Fibroblast of lung (primary cell): ENCODE measurements around the gene ADGRG3. TPM values are rescaled to one million over a fixed set of nuclear protein-coding genes. Genes with fewer than 3 reads are reported as not detected.

Experiments
- DNase-seq, 2 donors: peaks; one replicate each; pipeline versions ENCODE4 v3.0.0 to v3.0.0-alpha.2; 2010; ENCODE audit warnings: low read depth in 2 of 2
- H2AFZ ChIP-seq: 2 replicates; pipeline ENCODE4 v1.5.1; 2012; ENCODE audit warnings: low read length, control low read depth, inconsistent platforms
- H3K27ac ChIP-seq: 2 replicates; pipeline ENCODE4 v1.5.1; 2011; ENCODE audit warnings: low read length, control low read depth; ENCODE audit not compliant: insufficient read depth
- H3K27me3 ChIP-seq: 2 replicates; pipeline ENCODE4 v1.5.1; 2011; ENCODE audit warnings: mild to moderate bottlenecking, low read length; ENCODE audit not compliant: control insufficient read depth, insufficient read depth
- H3K36me3 ChIP-seq: 2 replicates; pipeline ENCODE4 v1.5.1; 2011; ENCODE audit warnings: low read length; ENCODE audit not compliant: control insufficient read depth, insufficient read depth
- H3K4me1 ChIP-seq: 2 replicates; pipeline ENCODE4 v1.5.1; 2011; ENCODE audit warnings: low read length; ENCODE audit not compliant: control insufficient read depth, insufficient read depth; ENCODE audit errors: extremely low read depth
- H3K4me2 ChIP-seq: 2 replicates; pipeline ENCODE4 v1.5.1; 2011; ENCODE audit warnings: low read length, control low read depth; ENCODE audit not compliant: insufficient read depth; ENCODE audit errors: extremely low read depth
- H3K4me3 ChIP-seq, 4 experiments: fragments of 200-600 bp in 1 of 4; sonication (generic) in 1 of 4; replicated peaks in 1 of 4; 2 replicates each; pipeline ENCODE4 v1.5.1; 2011 to 2016; ENCODE audit warnings: low read length in 4 of 4, low read depth in 3 of 4, mild to moderate bottlenecking in 3 of 4, control low read depth in 2 of 4, inconsistent platforms in 1 of 4, mixed read lengths in 1 of 4; ENCODE audit not compliant: insufficient read depth in 1 of 4; ENCODE audit errors: control extremely low read depth in 1 of 4
- H3K79me2 ChIP-seq: 2 replicates; pipeline ENCODE4 v1.5.1; 2012; ENCODE audit warnings: mild to moderate bottlenecking, low read length, inconsistent platforms; ENCODE audit not compliant: control insufficient read depth, insufficient read depth
- H3K9ac ChIP-seq: 2 replicates; pipeline ENCODE4 v1.5.1; 2011; ENCODE audit warnings: mild to moderate bottlenecking, low read length, control low read depth; ENCODE audit not compliant: insufficient read depth
- H3K9me3 ChIP-seq: 2 replicates; pipeline ENCODE4 v1.5.1; 2012; ENCODE audit warnings: low read depth, low read length; ENCODE audit not compliant: control insufficient read depth, insufficient read depth
- H4K20me1 ChIP-seq: 2 replicates; pipeline ENCODE4 v1.5.1; 2011; ENCODE audit warnings: low read length; ENCODE audit not compliant: control insufficient read depth, insufficient read depth; ENCODE audit errors: extremely low read depth
- CTCF ChIP-seq, 2 donors: IDR thresholded peaks in 1 of 2; conservative IDR thresholded peaks in 1 of 2; 1 replicate in 1 of 2; 2 replicates in 1 of 2; pipeline ENCODE4 v1.5.1; 2011 to 2012; ENCODE audit warnings: low read length in 2 of 2, control low read depth in 1 of 2, inconsistent platforms in 1 of 2, low read depth in 1 of 2, mild to moderate bottlenecking in 1 of 2
- EZH2 ChIP-seq: IDR thresholded peaks from 2 replicates; pipeline ENCODE4 v1.5.1; 2012; ENCODE audit warnings: low read length, control low read depth, mild to moderate bottlenecking; ENCODE audit errors: missing control alignments
- polyA plus RNA-seq, 2 donors: library from polyadenylated mRNA; depleted of rRNA in 1 of 2; stranded (reverse) in 1 of 2; unstranded in 1 of 2; fragments of >200 nt; gene quantifications; 2 replicates each; pipeline ENCODE4 v1.2.1, GENCODE V29; 2011 to 2012; ENCODE audit warnings: missing spikeins in 1 of 2
- total RNA-seq: library from RNA; depleted of rRNA; stranded (reverse); fragments of >200 nt; gene quantifications from 2 replicates; pipeline ENCODE4 v1.2.1, GENCODE V29; 2014

ADGRG3 gene
- total and polyA plus RNA-seq, 2 donors (not counting 1 experiment from before 2014, with no cell fraction given), result not detected

GRCh38 chr16:57734308-57734924, 66.3 kb downstream of the ADGRG3 start:
- DNase-seq, result no peak
- Histone ChIP-seq H3K36me3 (no peaks in the 10 kb centered on the region), H3K9ac (peak overlapping the region; percentile 90), H3K27ac (peak overlapping the region; percentile 94), H3K4me1 (peaks cover 13% of the 10 kb centered on the region), H3K4me3 (peak overlapping the region; percentile 86 to 90 (median 89)), H3K79me2 (peaks cover 1% of the 10 kb centered on the region), H3K9me3 (no peaks in the 10 kb centered on the region), H3K27me3 (no peaks in the 10 kb centered on the region), H4K20me1 (no peaks in the 10 kb centered on the region), H2AFZ (peak overlapping the region; percentile 89), H3K4me2 (peak overlapping the region; percentile 99)
- no peak for TF ChIP-seq EZH2
- no peak for TF ChIP-seq CTCF (conservative IDR thresholded peaks at IDR 0.05 in 1 of 2, IDR thresholded peaks at IDR 0.05 in 1 of 2; ENCODE audit: low read depth in 1 of 2, low read length in 2 of 2)

GRCh38 chr16:57734925-57735754, 67.0 kb downstream of the ADGRG3 start:
- peak overlapping the region; percentile 94 for H3K27ac ChIP-seq
- H3K27me3 ChIP-seq, result no peaks in the 10 kb centered on the region
- H3K9me3 ChIP-seq, result no peaks in the 10 kb centered on the region
- H3K36me3 ChIP-seq, result no peaks in the 10 kb centered on the region
- H3K9ac ChIP-seq, result peak overlapping the region; percentile 90
- H3K4me2 ChIP-seq, result peak overlapping the region; percentile 99
- TF ChIP-seq EZH2 (no peak), CTCF (conservative IDR thresholded peaks at IDR 0.05 in 1 of 2, IDR thresholded peaks at IDR 0.05 in 1 of 2; ENCODE audit: low read depth in 1 of 2, low read length in 2 of 2) (no peak)
- peak overlapping the region; percentile 89 for H2AFZ ChIP-seq
- peaks cover 1% of the 10 kb centered on the region for H3K79me2 ChIP-seq
- H3K4me3 ChIP-seq, result peak overlapping the region; percentile 86 to 90 (median 89)
- no peaks in the 10 kb centered on the region for H4K20me1 ChIP-seq
- H3K4me1 ChIP-seq, result peaks cover 13% of the 10 kb centered on the region
- peak; percentile 100 for DNase-seq

- Histone ChIP-seq H2AFZ (peak within 1 kb of the TSS; percentile 89), H3K36me3 (no peaks in the 10 kb centered on the region), H4K20me1 (no peaks in the 10 kb centered on the region), H3K4me1 (peaks cover 13% of the 10 kb centered on the region), H3K79me2 (peaks cover 1% of the 10 kb centered on the region), H3K27me3 (no peaks in the 10 kb centered on the region), H3K4me3 (peak within 1 kb of the TSS; percentile 86 to 90 (median 89)), H3K9ac (peak within 1 kb of the TSS; percentile 90), H3K27ac (peak within 1 kb of the TSS; percentile 94), H3K9me3 (no peaks in the 10 kb centered on the region), H3K4me2 (peak within 1 kb of the TSS; percentile 99)
- DNase-seq, result no peak
- no peak for TF ChIP-seq CTCF (conservative IDR thresholded peaks at IDR 0.05 in 1 of 2, IDR thresholded peaks at IDR 0.05 in 1 of 2; ENCODE audit: low read depth in 1 of 2, low read length in 2 of 2)
- TF ChIP-seq EZH2, result no peak
These were observed 67.8 kb downstream of the ADGRG3 start, which contains the start of gene KATNB1 for GRCh38 chr16:57735755-57736418. KATNB1 (plus strand) TSS chr16:57735770; CDS start chr16:57737244, 1,474 bp downstream.
